Ishikawa (cell line): ENCODE results near the gene FOXK1.

ENCODE experiments used
- CEBPB ChIP-seq: IDR thresholded peaks from 2 replicates; pipeline ENCODE4 v1.6.1; 2012
- CREB1 ChIP-seq: IDR thresholded peaks from 2 replicates; pipeline ENCODE4 v1.6.1; 2012; ENCODE audit warnings: low read depth
- EGR1 ChIP-seq: IDR thresholded peaks from 2 replicates; pipeline ENCODE4 v1.6.1; 2012
- EP300 ChIP-seq: IDR thresholded peaks from 2 replicates; pipeline ENCODE4 v1.6.1; 2012; ENCODE audit warnings: borderline replicate concordance
- FOXM1 ChIP-seq: IDR thresholded peaks from 2 replicates; pipeline ENCODE4 v1.6.1; 2012; ENCODE audit warnings: low read depth, borderline replicate concordance
- MAX ChIP-seq: IDR thresholded peaks from 2 replicates; pipeline ENCODE4 v1.6.1; 2012
- NFIC ChIP-seq: IDR thresholded peaks from 2 replicates; pipeline ENCODE4 v1.6.1; 2012
- RAD21 ChIP-seq: IDR thresholded peaks from 2 replicates; pipeline ENCODE4 v1.6.1; 2012; ENCODE audit warnings: low read depth
- TAF1 ChIP-seq: IDR thresholded peaks from 2 replicates; pipeline ENCODE4 v1.6.1; 2012; ENCODE audit warnings: low read depth, mild to moderate bottlenecking
- TCF12 ChIP-seq: IDR thresholded peaks from 2 replicates; pipeline ENCODE4 v1.6.1; 2012; ENCODE audit warnings: low read depth
- TEAD4 ChIP-seq: IDR thresholded peaks from 2 replicates; pipeline ENCODE4 v1.6.1; 2012
- YY1 ChIP-seq: IDR thresholded peaks from 2 replicates; pipeline ENCODE4 v1.6.1; 2012; ENCODE audit warnings: low read depth
- ZBTB7A ChIP-seq: IDR thresholded peaks from 2 replicates; pipeline ENCODE4 v1.6.1; 2012; ENCODE audit warnings: low read depth
- TF ChIP-seq, protein P1 (sequence below): IDR thresholded peaks from 2 replicates; pipeline ENCODE4 v1.6.1; 2012
- TF ChIP-seq, protein P2 (sequence below): IDR thresholded peaks from 2 replicates; pipeline ENCODE4 v1.6.1; 2012; ENCODE audit warnings: low read depth, mild to moderate bottlenecking

FOXK1 gene

GRCh38 chr7:4818000-4818794 is 136.1 kb downstream of the FOXK1 start:
- TF ChIP-seq CREB1 (no peak), ZBTB7A (no peak), FOXM1 (no peak), NFIC (no peak), TEAD4 (no peak), RAD21 (no peak), EGR1 (no peak), TCF12 (no peak)
- TF ChIP-seq, protein P1, sequence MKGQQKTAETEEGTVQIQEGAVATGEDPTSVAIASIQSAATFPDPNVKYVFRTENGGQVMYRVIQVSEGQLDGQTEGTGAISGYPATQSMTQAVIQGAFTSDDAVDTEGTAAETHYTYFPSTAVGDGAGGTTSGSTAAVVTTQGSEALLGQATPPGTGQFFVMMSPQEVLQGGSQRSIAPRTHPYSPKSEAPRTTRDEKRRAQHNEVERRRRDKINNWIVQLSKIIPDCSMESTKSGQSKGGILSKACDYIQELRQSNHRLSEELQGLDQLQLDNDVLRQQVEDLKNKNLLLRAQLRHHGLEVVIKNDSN = no peak

DNA sequence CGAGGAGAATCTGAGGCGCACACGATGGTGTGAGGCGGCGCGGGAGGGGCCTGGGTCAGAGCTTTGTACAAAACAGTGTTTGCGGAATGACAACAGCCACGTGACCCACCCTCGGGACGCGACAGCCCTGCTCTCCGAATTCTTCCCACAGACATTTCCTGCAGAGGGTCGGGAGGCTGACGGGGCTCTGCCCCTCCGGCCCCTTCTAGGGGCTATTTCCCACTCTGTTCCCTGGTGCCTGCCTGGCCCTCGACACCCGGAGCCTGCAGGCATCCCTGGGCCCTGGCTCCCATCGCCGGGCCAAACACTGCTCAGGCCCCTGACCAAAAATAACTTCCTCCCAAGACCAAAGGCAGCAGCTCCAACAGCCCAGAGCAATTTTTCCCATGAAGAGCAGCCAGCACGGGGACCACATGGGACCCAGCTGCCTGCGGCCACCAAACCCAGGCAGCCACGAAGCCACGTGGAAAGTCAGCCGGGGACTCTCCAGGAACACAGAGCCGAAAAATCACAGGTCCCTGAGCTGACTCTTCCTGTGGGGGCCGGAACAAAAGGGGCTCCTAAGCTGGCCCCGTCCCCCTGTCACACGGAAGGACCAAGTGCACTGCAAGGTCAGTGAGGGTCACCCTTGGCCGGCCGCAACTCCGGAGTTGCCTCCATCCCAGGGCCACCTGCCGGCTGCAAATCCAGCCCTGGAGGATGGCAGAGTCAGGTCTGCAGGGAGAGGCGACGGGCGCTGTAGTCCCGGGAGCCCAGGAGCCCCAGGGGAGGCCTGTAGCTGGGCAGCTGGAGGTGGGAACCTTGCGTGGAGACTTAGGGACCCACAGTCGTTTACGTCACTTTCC is 137.7 kb downstream of the FOXK1 start:
- TF ChIP-seq CREB1 (no peak), ZBTB7A (no peak), FOXM1 (no peak), YY1 (no peak), TCF12 (no peak), TEAD4 (no peak), RAD21 (no peak)
- TF ChIP-seq, protein P1 = no peak

DNA sequence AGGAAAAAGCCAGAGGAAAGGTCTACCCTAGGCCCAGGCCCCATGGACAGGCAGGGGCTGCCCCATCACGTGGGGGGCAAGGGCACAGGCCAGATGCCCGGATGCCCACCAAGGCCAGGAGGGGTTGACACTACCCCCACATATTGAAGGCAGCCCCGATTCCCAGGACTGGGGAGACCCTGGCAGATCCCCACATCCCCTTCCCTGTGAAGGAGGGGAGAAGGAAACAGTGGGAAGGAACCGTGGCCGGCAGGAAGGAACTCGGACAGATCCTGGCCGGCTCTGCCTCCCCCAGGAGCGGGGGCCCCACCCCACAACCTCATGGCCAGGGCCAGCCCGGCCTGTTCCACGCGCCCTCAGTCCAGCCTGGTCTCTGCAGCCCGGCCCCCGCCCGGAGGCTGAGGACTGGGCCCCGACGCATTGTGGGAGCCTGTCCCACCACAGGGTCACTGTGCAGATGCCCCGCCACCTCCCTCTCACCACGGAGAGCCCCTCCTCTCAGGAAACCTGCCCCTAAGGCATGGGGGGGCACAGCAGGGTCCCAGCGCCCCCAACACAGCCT is 138.4 kb downstream of the FOXK1 start:
- no peak for TF ChIP-seq TEAD4
- TF ChIP-seq EGR1 = no peak
- TF ChIP-seq EP300 = no peak
- no peak for TF ChIP-seq NFIC
- TF ChIP-seq FOXM1 = no peak
- TF ChIP-seq ZBTB7A = no peak
- TF ChIP-seq, protein P2, sequence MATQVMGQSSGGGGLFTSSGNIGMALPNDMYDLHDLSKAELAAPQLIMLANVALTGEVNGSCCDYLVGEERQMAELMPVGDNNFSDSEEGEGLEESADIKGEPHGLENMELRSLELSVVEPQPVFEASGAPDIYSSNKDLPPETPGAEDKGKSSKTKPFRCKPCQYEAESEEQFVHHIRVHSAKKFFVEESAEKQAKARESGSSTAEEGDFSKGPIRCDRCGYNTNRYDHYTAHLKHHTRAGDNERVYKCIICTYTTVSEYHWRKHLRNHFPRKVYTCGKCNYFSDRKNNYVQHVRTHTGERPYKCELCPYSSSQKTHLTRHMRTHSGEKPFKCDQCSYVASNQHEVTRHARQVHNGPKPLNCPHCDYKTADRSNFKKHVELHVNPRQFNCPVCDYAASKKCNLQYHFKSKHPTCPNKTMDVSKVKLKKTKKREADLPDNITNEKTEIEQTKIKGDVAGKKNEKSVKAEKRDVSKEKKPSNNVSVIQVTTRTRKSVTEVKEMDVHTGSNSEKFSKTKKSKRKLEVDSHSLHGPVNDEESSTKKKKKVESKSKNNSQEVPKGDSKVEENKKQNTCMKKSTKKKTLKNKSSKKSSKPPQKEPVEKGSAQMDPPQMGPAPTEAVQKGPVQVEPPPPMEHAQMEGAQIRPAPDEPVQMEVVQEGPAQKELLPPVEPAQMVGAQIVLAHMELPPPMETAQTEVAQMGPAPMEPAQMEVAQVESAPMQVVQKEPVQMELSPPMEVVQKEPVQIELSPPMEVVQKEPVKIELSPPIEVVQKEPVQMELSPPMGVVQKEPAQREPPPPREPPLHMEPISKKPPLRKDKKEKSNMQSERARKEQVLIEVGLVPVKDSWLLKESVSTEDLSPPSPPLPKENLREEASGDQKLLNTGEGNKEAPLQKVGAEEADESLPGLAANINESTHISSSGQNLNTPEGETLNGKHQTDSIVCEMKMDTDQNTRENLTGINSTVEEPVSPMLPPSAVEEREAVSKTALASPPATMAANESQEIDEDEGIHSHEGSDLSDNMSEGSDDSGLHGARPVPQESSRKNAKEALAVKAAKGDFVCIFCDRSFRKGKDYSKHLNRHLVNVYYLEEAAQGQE = no peak
- TF ChIP-seq TCF12 = no peak
- no peak for TF ChIP-seq TAF1
- TF ChIP-seq RAD21 = no peak
- TF ChIP-seq MAX = no peak
- TF ChIP-seq CEBPB = no peak
- TF ChIP-seq, protein P1 = no peak
- TF ChIP-seq YY1 = no peak
- no peak for TF ChIP-seq CREB1
